ENCODE data around the gene HERC2.
"Not testable (repeated sequence)": the region's sequence is repeated elsewhere in the genome, so short reads cannot be mapped to it uniquely, and the experiment has no call there.

HERC2 gene

DNA sequence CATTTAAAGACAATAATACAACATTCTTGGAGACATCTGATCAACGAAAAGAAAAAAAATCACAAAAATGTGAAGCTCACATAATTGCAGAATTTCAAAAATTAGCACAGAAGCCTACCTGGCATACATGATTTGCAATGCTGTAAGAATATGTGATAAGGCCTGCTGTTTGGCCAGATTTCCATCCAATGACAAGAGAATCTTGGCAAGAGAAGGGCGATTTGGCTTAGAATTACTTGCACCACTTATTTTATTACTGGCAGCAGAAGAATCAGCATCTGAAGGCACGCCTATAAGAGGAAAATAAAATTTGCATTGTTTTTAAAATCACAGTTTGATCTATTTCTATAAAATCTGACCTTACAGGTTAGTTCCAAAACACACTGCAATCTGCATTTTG, 152.6 kb downstream of the HERC2 start:
- DNase-seq = no peak

- DNase-seq = peak; percentile 77
Observed at GRCh38 chr15:28168405-28169121, 153.4 kb downstream of the HERC2 start.

DNA sequence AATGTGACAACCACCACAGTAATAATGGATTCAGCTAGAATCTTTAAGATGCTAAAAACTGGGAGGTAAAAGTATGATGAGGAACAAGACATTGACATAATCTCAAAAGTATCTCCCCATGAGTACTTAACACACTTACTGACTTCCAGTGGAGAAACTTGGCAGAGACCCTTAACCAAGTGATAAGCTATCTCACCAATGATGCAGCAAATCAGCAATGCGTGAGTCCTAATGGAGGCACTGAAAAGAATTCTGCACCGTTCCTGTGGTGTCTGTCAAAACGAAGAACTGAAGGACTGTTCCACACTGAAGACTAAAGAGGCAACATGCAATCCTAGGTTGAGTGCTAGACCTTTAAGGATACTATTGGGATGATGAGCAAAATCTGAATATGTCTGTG, 154.9 kb downstream of the HERC2 start:
- no peak for DNase-seq

GRCh38 chr15:28165791-28166190, 156.2 kb downstream of the HERC2 start:
- no peak for DNase-seq

GRCh38 chr15:28164876-28165275, 157.1 kb downstream of the HERC2 start:
- DNase-seq = no peak

DNA sequence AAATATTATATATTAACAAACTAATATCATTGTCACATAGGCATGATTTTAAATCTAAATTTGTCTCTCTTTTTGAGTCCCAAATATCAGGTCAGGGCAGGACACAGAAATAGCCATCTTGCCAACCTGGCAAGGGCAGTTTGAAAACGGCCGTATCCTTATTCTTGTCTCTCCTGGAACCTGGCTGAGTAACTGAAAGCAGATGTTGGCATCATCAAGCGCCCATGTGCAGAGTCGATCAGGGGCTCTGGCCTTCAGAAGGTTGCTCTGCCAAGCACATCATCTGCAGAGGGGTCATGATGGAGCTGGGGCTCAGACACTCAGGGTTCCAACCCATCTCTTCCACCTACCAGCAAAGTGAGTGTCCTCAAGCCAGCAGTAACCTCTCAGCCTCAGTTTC, 167.7 kb downstream of the HERC2 start:
- DNase-seq = no peak

DNA sequence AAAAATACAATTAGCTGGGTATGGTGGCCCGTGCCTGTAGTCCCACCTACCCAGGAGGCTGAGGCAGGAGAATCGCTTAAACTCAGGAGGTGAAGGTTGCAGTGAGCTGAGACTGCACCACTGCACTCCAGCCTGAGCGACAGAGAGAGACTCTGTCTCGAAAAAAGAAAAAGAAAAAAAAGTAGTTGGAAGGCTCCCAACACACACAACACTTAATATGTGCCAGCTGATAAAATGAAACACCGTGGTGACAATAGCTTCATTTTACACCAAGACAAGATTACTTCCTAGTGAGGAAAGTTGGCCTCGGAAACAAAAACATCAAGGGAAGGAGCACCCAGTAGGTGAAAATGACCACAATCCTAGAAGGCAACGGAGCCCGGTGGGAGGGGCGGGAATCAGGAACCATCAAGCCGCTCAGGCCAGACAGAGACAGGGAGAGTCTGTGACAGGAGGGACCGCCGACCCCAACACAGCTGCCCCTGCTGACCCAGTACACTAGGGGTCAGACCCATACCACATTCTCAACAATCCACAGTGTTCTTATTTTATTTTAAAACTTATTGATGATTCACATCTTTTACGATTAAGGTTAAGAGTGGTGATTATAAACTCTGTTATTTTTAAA, 168.4 kb downstream of the HERC2 start:
- DNase-seq = no peak

- DNase-seq = not testable (repeated sequence)
Observed at GRCh38 chr15:28152538-28152923, 169.4 kb downstream of the HERC2 start.

- DNase-seq = not testable (repeated sequence)
Observed at GRCh38 chr15:28151864-28152537, 170.0 kb downstream of the HERC2 start.

DNA sequence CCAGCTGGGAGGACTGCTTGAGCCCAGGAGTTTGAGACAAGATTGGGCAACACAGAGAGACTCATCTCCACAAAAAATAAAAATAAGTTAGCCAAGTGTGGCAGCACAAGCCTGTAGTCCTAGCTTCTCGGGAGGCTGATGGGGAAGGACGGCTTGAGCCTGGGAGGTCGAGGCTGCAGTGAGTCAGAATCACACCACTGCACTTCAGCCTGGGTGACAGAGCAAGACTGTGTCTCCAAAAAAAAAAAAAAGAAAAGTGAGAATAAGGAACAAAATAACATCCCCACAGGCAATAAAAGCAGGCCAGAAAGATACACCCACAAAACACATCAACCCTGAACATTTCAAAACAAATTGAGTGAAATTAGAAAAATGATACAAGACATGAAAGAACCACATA, 174.2 kb downstream of the HERC2 start:
- no peak for DNase-seq

- DNase-seq = not testable (repeated sequence)
Observed at GRCh38 chr15:28145419-28145818, 176.6 kb downstream of the HERC2 start.

- no peak for DNase-seq
Observed at GRCh38 chr15:28140062-28140461, 181.9 kb downstream of the HERC2 start.

DNA sequence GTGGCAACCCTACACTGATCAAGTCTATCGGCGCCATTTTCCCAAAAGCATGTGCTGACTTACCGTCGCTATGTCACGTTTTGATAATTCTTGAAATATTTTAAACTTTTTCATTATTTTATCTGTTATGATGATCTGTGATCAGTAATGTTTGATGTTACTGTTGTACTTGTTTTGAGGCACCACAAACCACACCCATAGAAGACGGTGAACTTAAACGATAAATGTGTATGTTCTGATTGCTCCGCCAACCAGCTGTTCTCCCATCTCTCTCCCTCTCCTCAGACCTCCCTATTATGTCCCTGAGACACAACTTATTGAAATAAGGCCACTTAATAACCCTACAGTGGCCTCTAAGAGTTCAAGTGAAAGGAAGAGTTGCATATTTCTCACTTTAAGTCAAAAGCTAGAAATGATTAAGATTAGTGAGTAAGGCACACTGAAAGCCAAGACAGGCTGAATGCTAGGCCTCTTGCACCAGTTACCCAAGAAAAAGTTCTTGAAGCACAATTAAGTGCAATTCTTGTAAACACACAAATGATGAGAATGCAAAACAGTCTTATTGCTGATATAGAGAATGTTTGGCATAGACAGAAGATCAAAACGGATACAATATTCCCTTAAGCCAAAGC, 184.5 kb downstream of the HERC2 start:
- DNase-seq = not testable (repeated sequence)

DNA sequence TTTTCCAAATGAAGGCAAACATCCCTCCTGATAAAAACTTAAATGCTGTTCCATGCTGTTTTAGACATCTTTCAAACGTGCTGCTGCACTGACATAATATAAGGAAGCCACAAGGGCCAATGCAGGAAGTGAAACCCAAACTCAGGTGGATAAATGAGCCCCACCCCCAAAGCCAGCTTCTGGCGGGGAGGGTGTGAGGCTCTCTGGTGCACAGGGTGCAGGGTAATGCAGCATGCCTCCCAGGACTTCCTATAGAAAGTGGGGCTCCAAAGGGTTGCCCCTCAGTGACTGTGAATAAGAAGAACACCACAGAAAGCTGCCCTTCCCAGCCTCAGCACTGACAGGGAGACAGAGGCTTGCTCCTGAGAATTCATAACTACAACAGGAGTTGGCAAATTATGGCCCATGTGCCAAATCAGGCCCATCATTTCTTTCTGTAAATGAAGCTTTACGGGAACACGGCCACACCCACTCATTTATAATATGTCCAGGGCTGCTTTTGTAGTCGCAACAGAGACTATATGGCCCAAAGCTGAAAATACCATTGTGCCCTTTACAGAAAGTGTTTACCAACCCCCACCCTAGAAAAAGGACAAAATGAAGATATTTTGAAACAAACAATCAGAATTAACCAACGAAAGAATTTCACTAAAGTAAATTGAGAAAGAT, 185.6 kb downstream of the HERC2 start:
- not testable (repeated sequence) for DNase-seq

GRCh38 chr15:28133281-28133680, 188.7 kb downstream of the HERC2 start:
- DNase-seq = no peak

- no peak for DNase-seq
Observed at GRCh38 chr15:28132524-28133275, 189.3 kb downstream of the HERC2 start.

GRCh38 chr15:28131946-28132345, 190.0 kb downstream of the HERC2 start:
- DNase-seq = no peak

- DNase-seq = no peak
Observed at GRCh38 chr15:28131400-28131799, 190.6 kb downstream of the HERC2 start.

DNA sequence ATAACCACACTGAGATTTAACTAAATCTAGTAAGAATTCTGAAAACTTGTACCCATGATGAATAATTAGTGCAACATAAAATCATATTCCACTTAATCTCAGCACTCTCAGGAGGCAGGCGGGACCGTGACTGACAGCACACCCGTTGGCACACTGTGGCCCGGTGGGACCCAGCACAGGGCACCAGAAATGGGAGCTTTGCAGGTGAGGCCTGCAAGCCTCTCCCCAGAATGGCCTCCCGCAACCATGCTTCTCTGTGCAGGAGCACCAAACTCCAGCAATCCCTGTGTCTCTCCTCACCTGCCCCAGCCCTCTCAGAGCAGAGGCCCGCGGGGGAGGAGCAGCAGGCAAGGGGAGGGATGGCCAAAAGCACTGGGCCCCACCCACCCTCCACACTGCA, 191.3 kb downstream of the HERC2 start:
- no peak for DNase-seq

DNA sequence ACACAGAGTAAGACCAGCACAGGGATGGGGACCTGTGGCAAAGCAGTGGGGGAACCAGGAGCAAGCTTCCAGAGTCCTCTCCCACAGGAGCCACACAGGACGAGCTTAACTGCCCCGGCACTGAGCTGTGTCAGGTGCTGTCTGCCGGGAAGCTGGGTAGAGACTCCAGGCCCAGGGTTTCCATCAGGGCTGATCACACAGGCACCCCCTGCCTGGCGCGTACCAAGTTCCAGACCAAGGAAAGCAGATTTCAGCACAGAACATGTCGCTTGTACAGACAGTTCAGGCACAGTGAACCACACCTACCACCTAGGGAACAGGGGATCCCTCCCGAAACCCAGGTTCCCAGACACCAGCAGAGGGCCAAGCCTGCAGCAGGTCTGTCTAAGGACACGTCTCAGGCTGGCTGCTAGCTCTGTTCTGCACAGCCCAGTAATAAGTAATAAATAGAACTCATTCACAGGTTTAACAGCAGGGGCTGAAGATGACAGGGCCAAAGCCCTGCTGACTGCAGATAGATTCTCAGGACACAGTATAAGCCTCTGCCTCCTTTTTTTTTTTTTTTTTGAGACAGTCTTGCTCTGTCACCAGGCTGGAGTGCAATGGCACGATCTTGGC, 192.6 kb downstream of the HERC2 start:
- DNase-seq = no peak

- no peak for DNase-seq
Observed at GRCh38 chr15:28128031-28128430, 193.9 kb downstream of the HERC2 start.

DNA sequence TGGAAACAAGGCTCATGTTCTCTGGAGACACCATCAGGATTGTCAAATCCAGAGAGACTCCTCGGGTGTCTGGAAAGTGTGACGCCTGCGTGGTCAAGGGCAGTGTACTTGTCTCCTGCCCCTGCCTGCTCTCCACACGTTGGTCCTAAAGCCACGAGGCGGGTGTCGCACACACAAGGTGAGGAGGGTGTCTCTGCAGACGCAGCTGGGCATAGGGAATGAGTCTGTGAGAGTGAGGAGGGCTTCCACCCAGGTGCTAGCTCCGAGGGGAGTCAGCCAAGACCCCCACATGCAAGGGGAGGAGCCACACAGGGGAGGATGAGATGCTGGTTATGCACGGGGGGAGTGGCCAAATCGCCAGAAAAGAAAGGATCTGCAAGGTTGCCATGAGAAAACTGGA, 194.9 kb downstream of the HERC2 start:
- DNase-seq = no peak

All from NCI-H345 (cell line).